Measurements from ENCODE around the gene KIAA2012.

GRCh38 chr2:202074324-202074723 is 1.3 kb downstream of the KIAA2012 start:
- TF ChIP-seq CTCF (IDR thresholded peaks at IDR 0.05; ENCODE audit: control extremely low read depth in 1 of 3, insufficient read depth in 1 of 3, low read depth in 1 of 3, low read length in 3 of 3) (no peak), RAD21 (IDR thresholded peaks at IDR 0.05 in 1 of 2, conservative IDR thresholded peaks at IDR 0.05 in 1 of 2; ENCODE audit: low read depth in 2 of 2, low read length in 2 of 2) (no peak), TAF1 (IDR thresholded peaks at IDR 0.05; ENCODE audit: low read depth, low read length) (no peak), POLR2A (IDR thresholded peaks at IDR 0.05; ENCODE audit: control extremely low read depth in 1 of 2, low read depth in 2 of 2, low read length in 2 of 2) (no peak)

All from H1 (cell line).